WI38 (cell line): ENCODE measurements around the gene MIX23.

ENCODE experiments used
- H3K4me3 ChIP-seq: 2 replicates; pipeline ENCODE4 v1.5.1; 2011; ENCODE audit warnings: low read depth, mild to moderate bottlenecking, control low read depth, low read length
- TF ChIP-seq, protein P1 (sequence below): IDR thresholded peaks from 2 replicates; pipeline ENCODE4 v1.5.1; 2012; ENCODE audit warnings: low read depth, mild to moderate bottlenecking, control low read depth, low read length

Gene MIX23

GRCh38 chr3:122365073-122365472 is 18.0 kb downstream of the MIX23 start:
- H3K4me3 ChIP-seq: no peak overlapping the region
- TF ChIP-seq, protein P1, sequence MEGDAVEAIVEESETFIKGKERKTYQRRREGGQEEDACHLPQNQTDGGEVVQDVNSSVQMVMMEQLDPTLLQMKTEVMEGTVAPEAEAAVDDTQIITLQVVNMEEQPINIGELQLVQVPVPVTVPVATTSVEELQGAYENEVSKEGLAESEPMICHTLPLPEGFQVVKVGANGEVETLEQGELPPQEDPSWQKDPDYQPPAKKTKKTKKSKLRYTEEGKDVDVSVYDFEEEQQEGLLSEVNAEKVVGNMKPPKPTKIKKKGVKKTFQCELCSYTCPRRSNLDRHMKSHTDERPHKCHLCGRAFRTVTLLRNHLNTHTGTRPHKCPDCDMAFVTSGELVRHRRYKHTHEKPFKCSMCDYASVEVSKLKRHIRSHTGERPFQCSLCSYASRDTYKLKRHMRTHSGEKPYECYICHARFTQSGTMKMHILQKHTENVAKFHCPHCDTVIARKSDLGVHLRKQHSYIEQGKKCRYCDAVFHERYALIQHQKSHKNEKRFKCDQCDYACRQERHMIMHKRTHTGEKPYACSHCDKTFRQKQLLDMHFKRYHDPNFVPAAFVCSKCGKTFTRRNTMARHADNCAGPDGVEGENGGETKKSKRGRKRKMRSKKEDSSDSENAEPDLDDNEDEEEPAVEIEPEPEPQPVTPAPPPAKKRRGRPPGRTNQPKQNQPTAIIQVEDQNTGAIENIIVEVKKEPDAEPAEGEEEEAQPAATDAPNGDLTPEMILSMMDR: no peak

DNA sequence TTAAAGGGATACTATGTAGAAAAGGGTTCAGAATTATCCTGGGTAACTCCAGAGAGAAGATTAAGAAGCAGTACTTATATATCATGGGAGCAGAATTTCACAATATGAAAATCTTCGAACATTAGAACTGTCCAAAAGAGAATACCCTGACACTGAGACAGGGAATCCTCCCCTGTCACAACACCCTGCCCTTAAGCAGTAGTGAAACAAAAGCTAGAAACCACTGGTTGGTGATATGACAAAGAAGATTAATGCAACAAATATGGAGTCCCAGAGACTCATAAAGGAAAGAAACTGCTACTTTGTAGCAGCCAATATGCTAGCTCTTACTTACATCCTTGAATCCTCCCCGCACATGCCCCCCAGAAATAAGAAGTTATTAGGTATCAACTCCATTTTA is 18.5 kb downstream of the MIX23 start:
- H3K4me3 ChIP-seq: no peak overlapping the region
- TF ChIP-seq, protein P1: no peak

DNA sequence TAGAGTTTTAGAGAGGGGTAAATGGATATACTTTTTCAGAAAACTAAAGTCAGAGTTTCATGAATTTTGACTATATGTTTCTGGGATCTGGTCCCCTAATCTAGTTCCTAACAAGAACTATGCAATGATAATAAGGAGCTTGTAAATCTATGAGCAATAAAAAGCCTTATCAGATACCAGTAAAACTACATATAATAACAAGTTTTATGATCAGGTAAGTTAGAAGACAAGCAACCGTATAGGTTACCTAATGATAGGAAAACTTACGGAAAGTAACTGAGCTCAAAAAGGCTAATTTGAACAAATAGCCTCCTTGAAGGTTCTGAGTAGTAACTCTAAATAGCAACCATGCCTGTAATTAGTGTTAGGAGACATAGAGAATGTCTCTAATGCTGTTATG is 21.0 kb downstream of the MIX23 start:
- no peak overlapping the region for H3K4me3 ChIP-seq
- TF ChIP-seq, protein P1: no peak

DNA sequence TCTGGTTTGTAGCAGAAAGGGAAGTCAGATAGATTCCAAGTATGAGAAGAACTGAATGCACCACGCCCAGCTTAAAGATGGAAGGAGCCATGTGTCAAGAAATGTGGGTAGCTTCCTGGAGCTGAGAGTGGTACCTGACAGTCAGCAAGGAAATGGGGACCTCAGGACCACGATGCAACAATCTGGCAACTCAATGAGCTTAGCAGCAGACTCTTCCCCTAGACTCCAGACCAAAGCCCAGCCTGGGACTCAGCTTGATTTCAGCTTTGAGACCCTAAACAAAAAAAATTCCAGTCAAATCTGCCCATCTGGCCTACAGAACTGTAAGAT is 24.4 kb downstream of the MIX23 start:
- no peak overlapping the region for H3K4me3 ChIP-seq
- TF ChIP-seq, protein P1: no peak

DNA sequence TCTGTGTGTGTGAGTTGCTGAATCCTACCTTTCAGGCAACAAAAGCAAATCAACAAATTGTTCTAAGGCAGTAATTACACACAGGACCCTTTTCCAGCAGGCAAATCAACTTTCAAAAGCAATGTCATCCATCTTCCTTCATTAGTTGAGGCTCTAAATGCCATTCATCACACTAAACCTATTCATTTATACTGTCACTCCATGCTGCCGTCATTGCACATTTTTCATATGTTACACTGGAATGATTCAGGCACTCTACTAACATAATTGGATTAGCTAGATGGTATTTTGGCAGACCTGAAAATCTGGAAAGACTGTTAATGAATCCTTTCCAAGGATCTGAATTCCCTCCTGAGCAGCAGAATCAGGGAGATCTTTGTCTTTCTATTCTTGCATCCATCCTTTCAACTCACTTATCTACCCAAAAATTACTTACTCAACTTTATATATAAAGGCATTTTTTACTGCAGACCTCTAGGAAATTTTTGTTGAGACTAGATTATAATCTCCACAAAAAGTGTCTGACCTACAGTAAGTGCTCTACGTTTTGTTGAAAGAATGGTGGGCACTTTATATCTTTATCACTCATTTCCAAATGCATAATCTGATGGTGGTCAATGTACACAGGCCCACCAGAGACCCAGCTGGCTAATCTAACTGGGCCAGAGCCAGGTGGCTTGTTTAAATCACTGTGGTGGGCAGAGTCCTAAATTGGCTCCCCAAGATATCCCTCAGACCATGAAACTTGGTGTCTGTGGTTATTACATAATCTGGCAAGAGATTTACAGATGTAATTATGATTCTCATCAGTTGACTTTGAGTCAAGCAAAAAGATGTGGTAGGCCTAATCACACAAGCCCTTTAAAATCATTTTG is 25.0 kb downstream of the MIX23 start:
- TF ChIP-seq, protein P1: no peak

GRCh38 chr3:122356402-122356801 is 26.6 kb downstream of the MIX23 start:
- no peak overlapping the region for H3K4me3 ChIP-seq
- TF ChIP-seq, protein P1: peak; percentile 23; the same call in 1 of the 2 replicates

More for the DNA sequence above, 25.0 kb downstream of the MIX23 start:
- H3K4me3 ChIP-seq: no peak overlapping the region

DNA sequence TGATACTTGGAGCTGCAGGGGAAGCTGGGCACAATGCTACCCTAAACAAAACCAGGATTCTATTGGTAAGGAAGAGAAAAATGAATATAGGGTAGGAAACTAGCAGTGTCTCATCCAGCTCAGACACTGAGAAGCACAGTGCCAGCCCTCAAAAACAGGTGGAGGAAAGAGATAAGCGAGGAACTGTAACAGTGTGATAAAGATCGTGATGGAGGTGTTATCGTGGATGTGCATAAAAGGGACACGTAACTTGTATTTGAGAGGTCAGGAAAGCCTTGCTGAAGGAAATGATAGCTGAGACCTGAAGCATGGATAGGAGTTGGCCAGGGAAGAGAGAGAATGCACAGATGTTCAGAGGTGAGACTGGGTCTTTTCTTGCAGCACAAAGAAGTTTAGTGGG is 27.4 kb downstream of the MIX23 start:
- H3K4me3 ChIP-seq: no peak overlapping the region
- TF ChIP-seq, protein P1: no peak
